ENCODE results near the gene ARHGEF7. TPM values are rescaled to one million over a fixed set of nuclear protein-coding genes. Genes with fewer than 3 reads are reported as not detected.

ARHGEF7 gene
- total and polyA plus RNA-seq, 2 experiments from 2014 or later = 23.6 to 58.9 TPM

- no peak overlapping the region for H3K27ac ChIP-seq (ENCODE audit: low read depth)
- Mint-ChIP-seq H3K4me1 (peaks cover 5% of the 10 kb centered on the region; the same call in 2 of the 3 replicates), H3K9me3 (no peaks in the 10 kb centered on the region; the same call in 2 of the 3 replicates), H3K27me3 (ENCODE audit: insufficient read depth, low read depth, poor library complexity) (peaks cover 6% of the 10 kb centered on the region), H3K27ac (no peak overlapping the region), H3K4me3 (no peak overlapping the region), H3K36me3 (ENCODE audit: low read depth) (no peaks in the 10 kb centered on the region)
- no peaks in the 10 kb centered on the region for H3K9me2 ChIP-seq (ENCODE audit: insufficient read depth)
- H3K36me3 ChIP-seq (ENCODE audit: insufficient read depth) = no peaks in the 10 kb centered on the region
- H2AFZ ChIP-seq = no peak overlapping the region; the same call in 1 of the 2 replicates
- no peak for DNase-seq (ENCODE audit: low spot score)
- no peaks in the 10 kb centered on the region for H3K27me3 ChIP-seq (ENCODE audit: insufficient read depth)
- no peaks in the 10 kb centered on the region for H3F3A ChIP-seq (replicated peaks; ENCODE audit: low read depth)
- H3K79me2 ChIP-seq (replicated peaks; ENCODE audit: insufficient read depth) = no peaks in the 10 kb centered on the region
- no peak overlapping the region for H3K4me3 ChIP-seq
- no peak overlapping the region for H3K4me2 ChIP-seq
- TF ChIP-seq CTCF (conservative IDR thresholded peaks at IDR 0.05; ENCODE audit: low read depth in 2 of 2) (no peak), ZNF462 (CRISPR knock-in tag; IDR thresholded peaks at IDR 0.05) (no peak), ETS1 (IDR thresholded peaks at IDR 0.05) (no peak), REST (IDR thresholded peaks at IDR 0.05; ENCODE audit: unreplicated experiment) (no peak), ZNF331 (CRISPR knock-in tag; IDR thresholded peaks at IDR 0.05; ENCODE audit: low read depth) (no peak), STAT1 (IDR thresholded peaks at IDR 0.05; ENCODE audit: unreplicated experiment) (no peak), EZH2phosphoT487 (IDR thresholded peaks at IDR 0.05; ENCODE audit: unreplicated experiment) (no peak), ZNF114 (CRISPR knock-in tag; IDR thresholded peaks at IDR 0.05) (no peak), CREB1 (CRISPR knock-in tag; IDR thresholded peaks at IDR 0.05; ENCODE audit: low read depth) (no peak)
- no peak for ATAC-seq
- H3K4me1 ChIP-seq (ENCODE audit: insufficient read depth) = no peaks in the 10 kb centered on the region
- H4K20me1 ChIP-seq (replicated peaks; ENCODE audit: insufficient read depth) = no peaks in the 10 kb centered on the region
These were observed 22.4 kb upstream of the ARHGEF7 start for GRCh38 chr13:111092685-111093084.

Data from GM23338 (cell line).